Myocyte (in vitro differentiated cells): ENCODE data around the gene CDK6. TPM values are rescaled to one million over a fixed set of nuclear protein-coding genes. Genes with fewer than 3 reads are reported as not detected.

Experiments used
- DNase-seq: peaks from one replicate; pipeline ENCODE4 v3.0.0-alpha.2; 2012; ENCODE audit warnings: low read depth
- total RNA-seq: library from RNA; depleted of rRNA; stranded (reverse); fragments of >200 nt; gene quantifications from 2 replicates; pipeline ENCODE4 v1.2.3, GENCODE V29; 2014

CDK6 gene
- total RNA-seq, 1 donor from 2014 or later = 124 TPM

DNA sequence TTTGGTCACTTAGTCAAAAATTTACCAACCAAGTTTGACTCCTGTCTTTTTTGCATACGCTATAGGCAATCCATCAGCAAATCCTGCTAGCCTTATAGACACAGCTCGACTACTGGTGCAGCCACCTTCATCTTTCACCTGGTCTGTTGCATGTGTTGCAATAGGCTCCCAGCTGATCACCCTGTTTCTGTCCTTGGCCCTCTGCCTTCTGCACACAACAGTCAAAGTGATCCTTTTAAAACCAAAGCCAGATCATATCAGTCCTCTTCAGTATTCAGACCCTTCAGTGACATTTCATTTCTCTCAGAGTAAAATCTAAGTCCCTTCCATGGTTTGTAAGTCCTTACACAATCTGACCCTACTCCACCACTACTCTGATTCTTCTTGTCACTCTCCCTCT lies 10.9 kb upstream of the CDK6 start:
- no peak for DNase-seq

DNA sequence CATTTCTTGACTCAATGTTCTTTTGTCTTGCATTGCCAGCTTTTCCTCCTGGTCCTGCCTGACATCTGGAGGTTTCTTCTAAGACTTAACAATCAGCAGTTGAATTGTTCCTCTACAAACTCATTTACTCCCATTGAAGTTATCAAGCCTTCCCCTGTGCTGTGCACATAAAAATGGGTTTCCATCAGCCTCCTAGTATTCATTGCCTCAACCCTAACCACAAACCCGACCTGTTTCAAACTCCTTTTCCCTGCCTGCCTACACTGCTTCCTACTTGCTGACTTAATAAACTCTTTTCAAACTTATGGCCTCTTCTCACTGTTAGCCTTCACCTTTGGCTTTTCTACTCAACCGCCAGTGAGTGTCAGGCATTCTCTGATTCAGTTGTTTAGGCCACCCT lies 9.4 kb upstream of the CDK6 start:
- DNase-seq = no peak

DNA sequence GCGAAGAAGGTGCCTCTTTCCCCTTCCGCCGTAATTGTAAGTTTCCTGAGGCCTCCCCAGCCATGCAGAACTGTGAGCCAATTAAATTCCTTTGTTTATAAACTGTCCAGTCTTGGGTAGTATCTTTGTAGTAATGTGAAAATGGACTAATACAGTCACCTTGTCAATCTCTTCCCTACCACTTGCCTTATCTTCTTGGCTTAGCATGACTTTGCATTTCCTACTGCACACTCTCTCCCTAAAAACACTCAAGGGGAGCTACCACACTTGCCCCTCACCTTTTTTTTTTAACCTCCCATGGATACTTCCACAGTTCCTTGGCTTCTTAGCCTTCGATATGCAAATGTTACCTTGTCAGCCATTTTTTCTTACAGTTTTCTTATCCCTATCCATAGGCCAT lies 7.4 kb upstream of the CDK6 start:
- no peak for DNase-seq

- peak; percentile 63 for DNase-seq
Observed at GRCh38 chr7:92843034-92843760, 6.8 kb upstream of the CDK6 start.

DNA sequence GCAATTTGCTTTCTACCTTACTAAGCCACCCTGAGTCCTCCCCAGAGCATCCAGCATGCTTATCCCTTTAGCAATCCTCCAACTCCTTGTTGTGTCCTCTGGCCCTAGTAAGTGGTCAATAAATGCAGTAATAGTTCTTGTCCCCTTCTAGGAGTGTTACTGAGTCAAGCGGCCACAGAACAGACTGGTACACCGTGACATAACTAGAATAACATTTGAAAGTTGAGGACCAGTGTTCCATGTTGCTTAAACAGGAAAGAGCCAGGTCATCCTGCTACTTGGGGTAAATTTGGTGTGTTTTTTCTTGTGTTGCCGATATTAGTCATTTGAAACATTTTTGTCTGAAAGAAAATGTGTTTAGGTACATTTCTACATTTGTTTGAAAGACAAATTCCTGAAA lies 4.8 kb upstream of the CDK6 start:
- DNase-seq = no peak

- DNase-seq = no peak
Observed at GRCh38 chr7:92840316-92840715, 3.9 kb upstream of the CDK6 start.

GRCh38 chr7:92839901-92840300 lies 3.5 kb upstream of the CDK6 start:
- DNase-seq = no peak

GRCh38 chr7:92838934-92839333 lies 2.6 kb upstream of the CDK6 start:
- DNase-seq = no peak

DNA sequence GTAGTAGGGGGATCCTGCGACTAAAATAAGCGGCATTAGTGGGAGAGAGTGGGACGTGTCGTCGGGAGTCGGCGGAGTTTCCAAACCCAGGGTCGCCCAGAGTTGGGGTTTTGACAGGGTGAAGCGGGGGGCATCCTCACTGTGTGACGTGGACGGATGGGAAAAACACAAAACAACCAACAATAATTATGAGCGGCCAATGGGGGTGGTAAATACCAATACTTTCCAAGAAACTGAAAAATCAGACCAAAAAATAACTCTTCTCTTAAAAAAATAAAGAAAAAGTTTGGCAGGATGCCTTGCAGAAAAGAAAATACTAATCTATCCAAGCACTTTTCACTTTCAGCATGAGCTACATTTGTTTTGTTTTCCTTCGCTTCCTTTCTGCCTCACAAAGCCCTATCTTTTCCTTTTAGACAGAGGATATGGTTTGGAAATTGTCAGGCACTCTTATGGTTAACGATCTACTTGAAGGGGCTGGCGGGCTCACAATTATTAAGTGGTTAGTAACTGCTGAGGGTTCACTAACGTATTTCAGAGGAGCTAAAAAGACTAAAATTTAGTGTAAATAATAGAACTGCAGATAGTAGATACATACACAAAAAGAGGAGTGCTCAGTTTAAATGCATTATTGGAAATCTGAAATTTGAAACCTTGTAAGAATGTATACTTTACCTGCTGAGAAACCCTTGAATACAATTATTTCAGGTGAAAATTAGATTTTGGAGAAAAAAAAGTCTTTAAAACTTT lies 802 bp upstream of the CDK6 start:
- DNase-seq = peak; percentile 68

GRCh38 chr7:92835851-92836488 lies 403 bp downstream of the CDK6 start:
- peak; percentile 54 for DNase-seq

- DNase-seq = peak; percentile 85
Observed at GRCh38 chr7:92835261-92835850, 1.0 kb downstream of the CDK6 start.

DNA sequence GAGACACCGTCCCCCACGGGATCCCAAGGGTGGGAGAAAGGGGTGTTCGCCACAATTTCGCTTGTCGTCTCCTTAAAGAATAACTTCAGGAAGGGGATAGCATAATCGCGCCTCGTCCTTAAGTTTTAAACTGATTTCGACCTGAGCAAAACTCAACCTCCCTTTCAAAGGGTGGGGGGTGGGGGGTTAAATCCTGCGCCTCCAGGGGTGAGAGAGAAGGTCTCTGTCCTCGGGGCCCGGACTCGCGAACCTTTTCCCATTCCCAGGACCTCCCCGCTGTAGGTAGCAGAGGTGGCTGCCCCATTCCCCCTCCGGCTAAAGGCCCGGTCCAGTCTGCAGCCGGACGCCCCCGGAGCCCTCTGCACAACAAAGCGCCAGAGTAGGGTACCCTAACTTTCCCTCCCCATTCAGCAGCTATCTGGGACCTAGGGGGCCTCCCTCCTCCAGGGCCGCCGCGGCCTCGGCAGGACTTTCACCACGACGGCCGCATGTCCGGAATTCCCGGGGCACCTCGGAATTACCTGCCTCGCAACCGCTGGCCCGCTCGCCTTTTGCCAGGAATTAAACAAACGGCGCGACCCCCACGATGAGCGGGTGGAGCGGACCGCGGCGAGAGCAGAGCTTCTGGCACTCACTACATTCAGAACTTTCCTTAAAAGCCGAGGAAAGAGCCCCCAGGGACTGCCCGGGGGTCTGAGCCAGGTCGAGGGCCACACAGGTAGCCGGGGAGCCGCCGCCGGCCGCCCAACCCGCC lies 1.7 kb downstream of the CDK6 start:
- no peak for DNase-seq

DNA sequence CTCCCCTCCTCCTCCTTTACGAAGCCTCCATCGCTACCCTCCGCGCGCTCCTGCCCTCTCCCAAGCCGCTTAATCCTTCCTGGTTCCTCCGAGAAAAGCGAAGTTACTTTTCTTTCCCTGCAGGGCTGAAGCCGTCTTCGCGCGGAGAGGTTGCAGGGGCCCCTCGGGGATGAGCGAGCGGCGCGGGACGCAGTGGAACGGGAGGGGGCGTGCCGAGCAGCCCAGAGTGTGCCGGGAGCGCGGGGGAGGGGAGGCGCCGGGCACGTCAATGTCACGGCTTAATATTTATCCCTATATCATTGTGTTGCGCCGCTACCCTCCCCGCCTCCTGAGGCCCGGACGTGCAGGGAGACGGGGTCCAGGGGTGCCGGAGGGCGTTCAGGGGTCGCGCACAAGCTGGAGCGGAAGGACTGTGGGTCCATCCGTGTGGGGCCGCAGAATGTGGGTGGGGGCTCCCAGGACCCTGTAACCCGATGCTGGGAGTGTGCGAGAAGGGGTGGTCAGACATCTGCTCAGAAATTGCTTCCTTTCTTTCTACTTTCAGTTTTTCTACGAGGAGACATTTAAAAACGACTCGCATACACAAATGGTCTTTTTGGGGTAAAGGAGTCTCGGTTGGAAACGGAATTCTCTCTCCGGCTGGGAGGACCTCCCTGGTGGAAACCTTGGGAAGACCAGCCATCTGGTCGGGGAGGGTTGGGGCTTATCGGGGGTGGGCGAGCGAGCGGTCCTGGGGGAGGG lies 2.4 kb downstream of the CDK6 start:
- DNase-seq = peak; percentile 90

- DNase-seq = peak; percentile 88
Observed at GRCh38 chr7:92833024-92833765, 3.2 kb downstream of the CDK6 start.

- no peak for DNase-seq
Observed at GRCh38 chr7:92832534-92833023, 3.8 kb downstream of the CDK6 start.

DNA sequence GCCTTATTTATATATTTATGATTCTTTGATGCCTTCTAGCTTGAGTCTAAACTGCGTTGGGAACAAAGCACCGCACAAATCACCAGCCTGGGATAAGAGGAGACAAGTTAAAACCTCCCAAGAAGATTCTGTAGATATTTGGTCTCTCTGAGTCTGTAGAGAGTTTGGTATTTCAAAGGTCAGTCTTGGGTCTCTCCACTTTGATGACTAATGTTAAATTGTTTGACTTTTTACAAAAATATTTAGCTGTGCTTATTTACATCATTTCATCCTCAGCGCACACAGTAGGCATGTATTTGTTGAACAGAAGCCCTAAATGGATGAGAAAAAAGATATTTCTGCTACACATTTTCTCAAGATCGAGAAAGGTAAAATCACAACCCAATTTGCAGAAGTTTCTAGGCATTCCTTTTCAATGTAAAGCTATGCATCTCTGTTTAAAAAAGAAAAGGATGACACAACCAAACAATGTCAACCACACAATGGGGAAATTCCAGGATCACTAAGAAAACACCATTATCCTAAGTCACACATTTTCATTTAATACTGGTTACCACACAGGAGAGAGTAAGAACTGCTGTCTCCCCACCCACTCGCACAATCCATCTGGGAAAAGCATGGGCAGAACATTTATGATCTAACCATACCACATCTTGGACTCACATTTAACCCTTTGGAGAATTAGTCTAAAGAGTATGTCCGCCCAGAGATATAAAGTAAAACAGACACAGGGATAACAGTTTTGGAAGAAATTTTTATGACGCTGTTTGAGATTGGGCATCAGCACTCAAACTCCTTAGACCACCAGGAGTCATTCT lies 4.4 kb downstream of the CDK6 start:
- DNase-seq = peak; percentile 74

GRCh38 chr7:92830532-92831110 lies 5.8 kb downstream of the CDK6 start:
- no peak for DNase-seq

GRCh38 chr7:92830027-92830426 lies 6.3 kb downstream of the CDK6 start:
- DNase-seq = no peak
